ENCODE results near the gene GPAM.

GPAM gene

DNA sequence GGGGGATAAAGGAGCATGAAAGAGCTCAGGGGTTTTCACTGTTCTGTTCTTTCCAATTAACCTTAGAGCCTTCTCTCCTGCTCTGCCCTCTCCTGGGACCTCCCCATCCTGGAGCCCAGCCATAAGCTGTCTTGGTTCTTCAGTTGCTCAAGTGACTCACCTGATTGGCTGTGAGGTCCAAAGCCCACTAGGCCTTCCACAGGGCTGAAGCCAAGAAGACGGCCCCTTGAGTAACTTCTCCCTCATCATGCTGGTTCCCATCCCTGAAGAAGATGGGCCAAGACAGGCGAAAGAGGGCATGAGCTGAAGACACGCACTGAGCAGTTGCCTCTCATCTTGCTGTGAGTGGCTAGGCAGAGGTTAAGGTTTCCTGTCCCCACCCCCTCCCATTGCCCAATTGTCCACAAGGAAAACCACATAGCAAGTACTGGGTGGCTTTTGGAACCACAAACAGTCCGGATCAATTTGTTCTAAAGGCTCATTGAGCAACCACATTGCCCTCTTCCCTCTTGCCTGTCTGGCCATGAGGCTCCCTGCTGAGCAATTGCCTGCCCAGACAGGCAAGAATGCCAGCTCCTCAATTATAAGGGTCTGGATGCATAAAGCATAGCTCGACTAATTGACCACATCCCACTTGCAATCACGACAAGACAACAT, 43.9 kb upstream of the GPAM start:
- TF ChIP-seq CTCF (conservative IDR thresholded peaks at IDR 0.05; ENCODE audit: low read depth, low read length): no peak
- no peak overlapping the region for H3K4me3 ChIP-seq (ENCODE audit: low read length)
- DNase-seq (ENCODE audit: low read depth): no peak

DNA sequence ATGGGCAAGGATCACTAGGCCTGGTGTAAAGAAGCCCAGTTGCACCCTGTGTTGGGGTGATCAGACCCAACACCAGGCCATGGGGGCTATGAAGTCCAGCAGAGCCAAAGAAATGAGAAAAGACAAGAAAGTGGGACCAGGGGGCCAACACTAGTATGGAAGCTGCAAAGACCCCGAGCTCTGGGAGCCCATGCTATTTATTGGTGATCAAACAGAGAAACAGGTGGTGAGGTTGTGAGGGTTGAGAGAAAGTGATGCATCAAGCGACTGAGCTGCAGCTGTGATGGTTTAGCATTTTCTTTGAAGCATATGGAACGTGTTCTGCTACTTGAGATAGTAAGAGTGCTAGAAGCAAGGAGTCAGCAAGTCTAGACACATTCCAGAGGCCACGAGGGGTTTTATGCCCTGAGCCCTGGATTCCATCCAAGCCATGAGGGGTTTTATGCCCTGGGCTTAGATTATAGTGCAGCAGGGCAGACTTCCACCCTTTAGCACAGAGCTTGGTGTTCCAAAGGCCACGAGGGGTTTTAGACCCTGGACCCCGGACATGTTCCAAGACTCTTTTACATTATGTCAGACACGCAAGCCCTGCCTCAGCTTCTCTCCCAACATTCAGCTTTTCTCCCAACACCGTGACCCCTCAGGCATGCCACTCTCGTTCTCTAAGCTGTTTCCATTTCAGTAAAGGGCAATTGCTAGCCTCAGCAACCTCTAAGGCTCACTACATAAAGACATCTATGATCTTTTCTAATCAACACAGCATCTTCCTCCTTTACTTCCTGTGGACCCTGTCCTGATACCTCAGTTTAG, 43.1 kb upstream of the GPAM start:
- H3K4me3 ChIP-seq (ENCODE audit: low read length): no peak overlapping the region
- no peak for TF ChIP-seq CTCF (conservative IDR thresholded peaks at IDR 0.05; ENCODE audit: low read depth, low read length)
- no peak for DNase-seq (ENCODE audit: low read depth)

- TF ChIP-seq CTCF (conservative IDR thresholded peaks at IDR 0.05; ENCODE audit: low read depth, low read length): no peak
- DNase-seq (ENCODE audit: low read depth): no peak
- no peak overlapping the region for H3K4me3 ChIP-seq (ENCODE audit: low read length)
These were observed 42.3 kb upstream of the GPAM start for GRCh38 chr10:112225771-112226438.

GRCh38 chr10:112224933-112225529, 41.5 kb upstream of the GPAM start:
- TF ChIP-seq CTCF (conservative IDR thresholded peaks at IDR 0.05; ENCODE audit: low read depth, low read length): no peak
- H3K4me3 ChIP-seq (ENCODE audit: low read length): no peak overlapping the region
- DNase-seq (ENCODE audit: low read depth): no peak

DNA sequence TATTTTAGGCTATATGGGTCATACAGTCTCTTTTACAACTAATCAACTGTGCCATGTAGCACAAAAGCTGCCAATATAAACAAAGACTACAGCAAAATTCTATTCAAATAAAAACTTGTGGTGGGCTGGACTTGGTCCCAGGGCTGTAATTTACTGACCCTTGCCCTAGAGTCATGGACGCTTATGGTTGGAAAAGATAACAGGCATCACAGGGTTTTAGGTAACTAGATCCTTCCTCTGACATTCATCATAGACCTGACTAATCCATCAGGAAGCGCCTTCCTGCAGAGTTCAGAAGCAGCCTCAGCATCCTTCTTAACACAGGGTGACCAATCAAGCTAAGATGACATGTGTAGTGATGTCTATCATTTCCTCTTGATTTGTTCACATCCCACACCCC, 40.2 kb upstream of the GPAM start:
- DNase-seq (ENCODE audit: low read depth): no peak

DNA sequence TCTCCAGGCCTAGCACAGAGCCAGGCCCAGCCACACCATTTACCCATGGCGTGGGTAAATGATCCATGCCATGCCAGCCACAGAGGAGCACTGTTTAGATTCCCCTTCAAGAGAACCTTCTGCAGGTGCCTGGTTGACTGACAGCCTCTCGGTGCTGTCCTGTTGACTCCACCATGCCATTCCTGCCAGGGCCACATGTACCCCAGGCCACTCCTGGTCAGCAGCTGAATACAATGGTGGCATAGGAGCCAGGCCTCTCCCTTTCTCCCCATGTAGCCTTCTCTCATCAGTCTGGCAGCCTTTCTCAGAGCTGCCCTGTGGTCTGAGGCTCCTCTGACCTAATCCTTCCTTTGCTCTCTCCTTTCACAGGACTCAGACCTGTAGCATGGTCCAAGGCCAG, 39.2 kb upstream of the GPAM start:
- H3K4me3 ChIP-seq (ENCODE audit: low read length): no peak overlapping the region
- DNase-seq (ENCODE audit: low read depth): no peak
- no peak for TF ChIP-seq CTCF (conservative IDR thresholded peaks at IDR 0.05; ENCODE audit: low read depth, low read length)

More for the DNA sequence above, 40.2 kb upstream of the GPAM start:
- TF ChIP-seq CTCF (conservative IDR thresholded peaks at IDR 0.05; ENCODE audit: low read depth, low read length): no peak
- no peak overlapping the region for H3K4me3 ChIP-seq (ENCODE audit: low read length)
